ENCODE results near the gene VPS37B.

The VPS37B gene

DNA sequence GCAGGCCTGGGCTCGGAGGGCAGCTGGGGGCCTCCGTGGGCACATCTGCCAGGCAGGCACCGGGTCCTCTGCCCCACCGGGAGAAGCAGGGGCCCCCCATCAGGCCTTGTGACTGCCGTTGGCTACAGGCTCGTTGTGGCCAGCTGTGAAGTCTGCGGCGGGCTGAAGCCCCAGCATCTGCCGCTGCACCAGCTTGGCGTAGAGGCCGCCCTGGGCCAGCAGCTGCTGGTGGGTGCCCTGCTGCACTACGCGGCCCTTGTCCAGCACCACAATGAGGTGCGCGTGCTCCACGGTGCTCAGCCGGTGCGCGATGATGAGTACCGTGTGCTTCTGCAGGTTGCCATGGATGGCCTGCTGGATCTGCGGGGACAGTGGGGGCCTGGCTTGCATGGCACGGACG lies 33.9 kb upstream of the VPS37B start:
- H3K27me3 ChIP-seq (replicated peaks; ENCODE audit: insufficient read depth, low read length), result no peaks in the 10 kb centered on the region
- H3K4me3 ChIP-seq (ENCODE audit: low read length), result no peak overlapping the region
- H3K9me2 ChIP-seq (replicated peaks; ENCODE audit: insufficient read depth, low read length), result no peaks in the 10 kb centered on the region
- no peaks in the 10 kb centered on the region for H4K20me1 ChIP-seq (ENCODE audit: insufficient read depth, low read length)
- no peak for TF ChIP-seq EZH2 (optimal IDR thresholded peaks at IDR 0.05; ENCODE audit: low read depth, low read length)
- TF ChIP-seq, protein P1, sequence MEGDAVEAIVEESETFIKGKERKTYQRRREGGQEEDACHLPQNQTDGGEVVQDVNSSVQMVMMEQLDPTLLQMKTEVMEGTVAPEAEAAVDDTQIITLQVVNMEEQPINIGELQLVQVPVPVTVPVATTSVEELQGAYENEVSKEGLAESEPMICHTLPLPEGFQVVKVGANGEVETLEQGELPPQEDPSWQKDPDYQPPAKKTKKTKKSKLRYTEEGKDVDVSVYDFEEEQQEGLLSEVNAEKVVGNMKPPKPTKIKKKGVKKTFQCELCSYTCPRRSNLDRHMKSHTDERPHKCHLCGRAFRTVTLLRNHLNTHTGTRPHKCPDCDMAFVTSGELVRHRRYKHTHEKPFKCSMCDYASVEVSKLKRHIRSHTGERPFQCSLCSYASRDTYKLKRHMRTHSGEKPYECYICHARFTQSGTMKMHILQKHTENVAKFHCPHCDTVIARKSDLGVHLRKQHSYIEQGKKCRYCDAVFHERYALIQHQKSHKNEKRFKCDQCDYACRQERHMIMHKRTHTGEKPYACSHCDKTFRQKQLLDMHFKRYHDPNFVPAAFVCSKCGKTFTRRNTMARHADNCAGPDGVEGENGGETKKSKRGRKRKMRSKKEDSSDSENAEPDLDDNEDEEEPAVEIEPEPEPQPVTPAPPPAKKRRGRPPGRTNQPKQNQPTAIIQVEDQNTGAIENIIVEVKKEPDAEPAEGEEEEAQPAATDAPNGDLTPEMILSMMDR (IDR thresholded peaks at IDR 0.05; ENCODE audit: low read length), result no peak
- TF ChIP-seq EZH2phosphoT487 (IDR thresholded peaks at IDR 0.05; ENCODE audit: low read length), result no peak
- peaks cover 10% of the 10 kb centered on the region for H3K4me1 ChIP-seq (ENCODE audit: low read length)
- no peak overlapping the region for H2AFZ ChIP-seq (ENCODE audit: low read length)
- no peaks in the 10 kb centered on the region for H3K36me3 ChIP-seq (replicated peaks; ENCODE audit: insufficient read depth, low read length)
- peaks cover 7% of the 10 kb centered on the region for H3F3A ChIP-seq (ENCODE audit: insufficient read depth, low read length)
- H3K4me2 ChIP-seq (ENCODE audit: low read depth, low read length), result no peak overlapping the region
- no peak overlapping the region for H3K9ac ChIP-seq (ENCODE audit: low read length)
- H3K9me3 ChIP-seq (replicated peaks; ENCODE audit: insufficient read depth, low read length), result no peaks in the 10 kb centered on the region
- H3K79me2 ChIP-seq (ENCODE audit: low read length), result no peaks in the 10 kb centered on the region
- no peak overlapping the region for H3K27ac ChIP-seq (ENCODE audit: low read length)
- no peak for DNase-seq

DNA sequence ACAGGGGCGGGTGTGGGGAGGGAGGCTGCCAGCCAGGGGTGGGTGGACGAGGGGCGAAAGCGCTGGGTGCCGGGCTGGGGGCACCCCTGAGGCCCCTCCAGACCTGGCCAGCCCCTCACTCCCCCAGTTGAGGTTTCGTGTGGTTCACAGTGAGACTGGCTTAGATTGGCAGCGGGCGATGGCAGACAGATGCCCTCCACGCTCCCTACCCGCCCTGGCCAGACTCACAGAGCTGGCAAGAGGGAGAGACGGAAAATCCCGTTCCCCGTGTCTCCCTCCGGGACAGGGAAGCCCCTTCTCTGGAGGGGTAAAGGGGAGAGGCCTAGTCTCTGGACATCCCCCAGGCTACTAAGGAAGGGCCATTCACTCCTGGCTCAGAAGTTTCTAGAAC lies 33.2 kb upstream of the VPS37B start:
- no peak for DNase-seq
- no peak overlapping the region for H3K4me2 ChIP-seq (ENCODE audit: low read depth, low read length)
- H2AFZ ChIP-seq (ENCODE audit: low read length), result no peak overlapping the region
- no peak overlapping the region for H3K27ac ChIP-seq (ENCODE audit: low read length)
- no peaks in the 10 kb centered on the region for H3K79me2 ChIP-seq (ENCODE audit: low read length)
- H3K36me3 ChIP-seq (replicated peaks; ENCODE audit: insufficient read depth, low read length), result no peaks in the 10 kb centered on the region
- no peak overlapping the region for H3K4me3 ChIP-seq (ENCODE audit: low read length)
- TF ChIP-seq, protein P1 (IDR thresholded peaks at IDR 0.05; ENCODE audit: low read length), result no peak
- TF ChIP-seq EZH2 (optimal IDR thresholded peaks at IDR 0.05; ENCODE audit: low read depth, low read length), result no peak
- no peak for TF ChIP-seq EZH2phosphoT487 (IDR thresholded peaks at IDR 0.05; ENCODE audit: low read length)
- no peaks in the 10 kb centered on the region for H3K9me3 ChIP-seq (replicated peaks; ENCODE audit: insufficient read depth, low read length)
- H3K9ac ChIP-seq (ENCODE audit: low read length), result no peak overlapping the region
- H3K4me1 ChIP-seq (ENCODE audit: low read length), result peaks cover 9% of the 10 kb centered on the region
- H3K27me3 ChIP-seq (replicated peaks; ENCODE audit: insufficient read depth, low read length), result no peaks in the 10 kb centered on the region
- no peaks in the 10 kb centered on the region for H4K20me1 ChIP-seq (ENCODE audit: insufficient read depth, low read length)
- peaks cover 5% of the 10 kb centered on the region for H3F3A ChIP-seq (ENCODE audit: insufficient read depth, low read length)
- no peaks in the 10 kb centered on the region for H3K9me2 ChIP-seq (replicated peaks; ENCODE audit: insufficient read depth, low read length)

DNA sequence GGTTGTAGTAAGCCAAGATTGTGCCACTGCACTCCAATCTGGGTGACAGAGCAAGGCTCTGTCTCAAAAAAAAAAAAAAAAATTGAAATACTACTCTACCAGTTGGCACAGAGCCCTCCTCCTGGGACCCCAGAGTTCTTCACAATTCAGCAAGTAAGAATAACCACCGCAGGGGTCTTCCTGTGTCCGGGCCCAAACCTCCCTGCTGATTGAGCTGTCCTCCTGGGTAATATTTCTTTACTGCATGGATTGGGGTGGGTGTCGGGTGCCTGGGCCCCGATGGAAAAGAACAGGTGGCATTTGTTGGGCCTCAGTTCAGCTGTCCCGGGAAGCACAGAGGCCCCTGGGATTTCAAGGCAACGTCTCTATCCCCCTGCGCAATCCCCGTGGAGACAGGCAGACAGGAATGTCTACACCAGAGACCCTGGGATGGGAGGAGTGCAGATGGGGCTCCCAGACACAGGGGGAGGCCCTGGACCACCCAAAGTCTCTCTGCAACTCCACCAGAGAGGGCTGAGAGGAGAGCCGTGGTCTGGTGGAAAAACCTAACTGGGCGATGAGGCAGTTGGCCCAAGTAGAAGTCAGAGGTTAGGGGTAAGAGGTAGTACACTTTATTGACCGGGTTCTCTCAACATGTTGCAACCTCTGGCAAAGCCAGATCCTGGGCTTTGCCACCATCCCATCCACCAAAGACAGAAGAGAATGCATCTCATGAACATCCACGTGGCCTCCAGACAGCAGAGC lies 32.7 kb upstream of the VPS37B start:
- no peak overlapping the region for H3K9ac ChIP-seq (ENCODE audit: low read length)
- H3K4me2 ChIP-seq (ENCODE audit: low read depth, low read length), result no peak overlapping the region
- no peak for DNase-seq
- no peaks in the 10 kb centered on the region for H4K20me1 ChIP-seq (ENCODE audit: insufficient read depth, low read length)
- H3F3A ChIP-seq (ENCODE audit: insufficient read depth, low read length), result peaks cover 5% of the 10 kb centered on the region
- no peaks in the 10 kb centered on the region for H3K79me2 ChIP-seq (ENCODE audit: low read length)
- H3K27ac ChIP-seq (ENCODE audit: low read length), result no peak overlapping the region
- H3K9me3 ChIP-seq (replicated peaks; ENCODE audit: insufficient read depth, low read length), result no peaks in the 10 kb centered on the region
- no peak for TF ChIP-seq EZH2 (optimal IDR thresholded peaks at IDR 0.05; ENCODE audit: low read depth, low read length)
- TF ChIP-seq EZH2phosphoT487 (IDR thresholded peaks at IDR 0.05; ENCODE audit: low read length), result no peak
- TF ChIP-seq, protein P1 (IDR thresholded peaks at IDR 0.05; ENCODE audit: low read length), result no peak
- H2AFZ ChIP-seq (ENCODE audit: low read length), result no peak overlapping the region
- no peaks in the 10 kb centered on the region for H3K36me3 ChIP-seq (replicated peaks; ENCODE audit: insufficient read depth, low read length)
- H3K4me3 ChIP-seq (ENCODE audit: low read length), result no peak overlapping the region
- peaks cover 6% of the 10 kb centered on the region for H3K4me1 ChIP-seq (ENCODE audit: low read length)
- H3K9me2 ChIP-seq (replicated peaks; ENCODE audit: insufficient read depth, low read length), result no peaks in the 10 kb centered on the region
- no peaks in the 10 kb centered on the region for H3K27me3 ChIP-seq (replicated peaks; ENCODE audit: insufficient read depth, low read length)
